Ovary (tissue), 3 donors: ENCODE data around the gene SUSD3.

Experiments used
- POLR2A ChIP-seq: fragments of 450-650 bp; IDR thresholded peaks from one replicate; pipeline ENCODE4 v1.6.1; 2017; ENCODE audit warnings: antibody characterized with exemption, mild to moderate bottlenecking, moderate library complexity
- TF ChIP-seq, protein P1 (sequence below), 3 donors: fragments of 450-650 bp in 2 of 3; fragments of 200-600 bp in 1 of 3; IDR thresholded peaks; one replicate each; pipeline versions ENCODE4 v1.5.1 to v1.8.0; 2016 to 2022; ENCODE audit warnings: antibody characterized with exemption in 3 of 3, mild to moderate bottlenecking in 1 of 3
- donor health status: DM: no; HTN: no; CAD: no.

DNA sequence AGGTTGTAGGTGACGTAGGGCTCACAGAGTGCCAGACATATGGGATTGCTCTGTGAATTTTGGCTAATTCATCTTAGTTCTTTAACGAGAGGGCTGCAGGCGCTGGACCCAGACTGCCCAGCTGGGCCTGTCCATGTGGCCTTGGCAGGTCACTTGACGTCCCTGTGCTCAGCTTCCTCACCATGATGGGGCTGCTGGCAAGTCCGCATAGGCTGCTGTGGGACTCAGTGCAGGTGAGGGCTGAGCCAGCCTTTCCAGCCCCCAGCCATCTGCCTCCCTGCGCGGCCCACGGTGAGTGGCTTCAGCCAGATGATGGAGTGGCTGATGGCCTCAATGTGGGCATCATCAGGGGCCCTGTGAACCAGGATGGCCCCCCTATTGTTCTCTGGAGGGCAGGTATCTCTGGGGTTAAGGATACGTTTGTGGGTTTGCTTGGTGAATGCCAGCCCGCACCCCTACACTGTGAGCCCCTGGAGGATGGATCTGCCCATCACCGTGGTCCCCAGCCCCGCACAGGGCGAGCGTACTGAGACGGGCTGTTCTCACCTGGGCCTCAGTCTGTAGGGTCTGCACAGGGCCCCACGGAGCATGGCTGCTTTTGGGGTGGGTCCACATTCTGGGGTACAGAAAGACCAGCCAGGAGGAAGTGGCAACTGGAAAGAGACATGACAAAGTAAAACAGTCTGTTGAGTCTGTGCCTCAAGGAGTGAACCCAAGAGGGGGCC is 41.2 kb downstream of the SUSD3 start:
- TF ChIP-seq, protein P1, sequence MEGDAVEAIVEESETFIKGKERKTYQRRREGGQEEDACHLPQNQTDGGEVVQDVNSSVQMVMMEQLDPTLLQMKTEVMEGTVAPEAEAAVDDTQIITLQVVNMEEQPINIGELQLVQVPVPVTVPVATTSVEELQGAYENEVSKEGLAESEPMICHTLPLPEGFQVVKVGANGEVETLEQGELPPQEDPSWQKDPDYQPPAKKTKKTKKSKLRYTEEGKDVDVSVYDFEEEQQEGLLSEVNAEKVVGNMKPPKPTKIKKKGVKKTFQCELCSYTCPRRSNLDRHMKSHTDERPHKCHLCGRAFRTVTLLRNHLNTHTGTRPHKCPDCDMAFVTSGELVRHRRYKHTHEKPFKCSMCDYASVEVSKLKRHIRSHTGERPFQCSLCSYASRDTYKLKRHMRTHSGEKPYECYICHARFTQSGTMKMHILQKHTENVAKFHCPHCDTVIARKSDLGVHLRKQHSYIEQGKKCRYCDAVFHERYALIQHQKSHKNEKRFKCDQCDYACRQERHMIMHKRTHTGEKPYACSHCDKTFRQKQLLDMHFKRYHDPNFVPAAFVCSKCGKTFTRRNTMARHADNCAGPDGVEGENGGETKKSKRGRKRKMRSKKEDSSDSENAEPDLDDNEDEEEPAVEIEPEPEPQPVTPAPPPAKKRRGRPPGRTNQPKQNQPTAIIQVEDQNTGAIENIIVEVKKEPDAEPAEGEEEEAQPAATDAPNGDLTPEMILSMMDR (IDR thresholded peaks at IDR 0.05): no peak
- no peak for TF ChIP-seq POLR2A
